HG03095 (cell line): ENCODE results near the gene AXIN1.
"Not testable (repeated sequence)": the region's sequence is repeated elsewhere in the genome, so short reads cannot be mapped to it uniquely, and the experiment has no call there.

Experiments used
- ATAC-seq: cut with Tn5 transposase; IDR thresholded peaks from one replicate; pipeline ENCODE4 v1.9.1; 2021; ENCODE audit warnings: moderate library complexity; ENCODE audit not compliant: unreplicated experiment

The AXIN1 gene

GRCh38 chr16:381789-382717 is 29.5 kb upstream of the AXIN1 start, which contains the start of gene PGAP6:
Gene PGAP6 (minus strand): TSS chr16:381978. CDS start chr16:381821, 157 bp downstream.
- ATAC-seq = peak; percentile 39

DNA sequence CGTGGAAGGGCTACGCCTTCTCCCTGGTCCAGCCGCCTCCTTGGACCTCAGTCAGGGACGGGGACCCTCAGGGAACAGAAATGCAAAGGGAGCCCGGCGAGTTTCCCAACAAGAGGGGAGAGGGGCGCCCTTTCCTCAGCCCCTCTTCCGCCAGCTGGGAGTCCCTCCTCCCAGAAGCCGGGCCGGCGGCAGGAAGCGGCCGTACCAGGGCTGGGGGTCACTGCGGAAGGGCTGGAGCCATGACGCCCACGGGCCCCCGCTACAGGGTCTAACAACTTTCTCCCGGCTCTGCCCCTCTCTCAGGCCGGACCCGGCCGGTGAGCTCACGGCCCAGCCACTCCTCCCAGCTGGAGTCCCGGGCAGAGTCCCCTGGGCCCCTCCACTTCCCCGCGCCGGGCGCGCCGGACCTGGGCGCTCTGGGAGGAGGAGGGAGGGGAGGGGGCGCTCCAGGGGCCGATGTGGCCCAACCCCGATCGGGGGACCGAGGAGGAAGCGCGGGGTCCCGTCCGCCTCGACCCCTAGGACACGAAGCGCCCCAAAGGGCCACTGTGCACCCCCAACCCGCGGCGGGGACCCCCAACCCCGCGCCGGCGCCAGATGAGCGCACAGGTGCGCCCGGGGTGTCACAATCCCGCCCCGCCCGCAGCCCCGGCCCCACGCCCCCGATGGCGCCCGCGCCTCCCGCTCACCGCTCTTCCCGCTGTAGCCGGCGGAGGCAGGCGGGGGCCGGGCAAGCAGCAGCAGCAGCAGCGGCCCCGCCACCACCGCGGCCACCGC is 28.7 kb upstream of the AXIN1 start:
- ATAC-seq = peak; percentile 8

GRCh38 chr16:380762-381011 is 28.2 kb upstream of the AXIN1 start:
- ATAC-seq = no peak

- ATAC-seq = no peak
These were observed 27.6 kb upstream of the AXIN1 start for GRCh38 chr16:379961-380761.

DNA sequence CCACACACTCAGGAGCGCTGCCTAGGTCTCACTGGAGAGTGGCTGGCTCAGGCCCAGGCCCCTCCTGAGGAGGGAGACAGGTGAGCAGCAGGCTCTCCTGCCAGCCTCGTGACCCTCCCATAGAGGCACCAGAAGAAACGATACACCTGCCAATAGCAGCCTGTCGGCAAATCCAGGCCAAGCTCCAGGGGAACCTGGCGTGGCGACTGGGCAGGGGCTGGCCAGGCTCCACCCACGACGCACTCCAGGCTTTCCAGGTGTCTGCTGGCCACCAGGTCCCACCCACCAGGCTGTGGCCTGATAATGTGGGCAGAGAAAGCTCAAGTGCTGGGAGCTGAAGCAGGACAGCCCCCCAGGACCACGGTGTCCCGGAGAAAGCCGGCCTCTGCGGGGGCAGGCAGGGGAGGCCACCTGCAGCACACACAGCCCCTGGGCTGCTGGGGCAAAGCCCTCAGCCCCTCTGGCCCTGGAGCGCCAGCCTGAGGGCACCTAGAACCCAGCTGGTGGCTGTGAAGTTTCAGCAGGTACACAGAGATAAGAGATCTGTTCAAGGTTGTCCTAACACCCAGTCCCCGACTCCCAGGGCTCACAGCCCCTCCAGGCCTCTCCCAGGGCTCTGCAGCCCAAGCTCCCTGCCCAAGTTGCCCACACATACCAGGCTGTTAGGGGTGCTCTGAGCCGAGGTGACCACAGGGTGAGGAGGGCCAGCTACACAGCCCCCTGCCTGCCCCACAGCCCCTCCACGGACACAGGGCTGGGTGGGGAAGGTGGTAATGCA is 26.8 kb upstream of the AXIN1 start:
- ATAC-seq = no peak

GRCh38 chr16:378821-379182 is 26.3 kb upstream of the AXIN1 start:
- no peak for ATAC-seq

- not testable (repeated sequence) for ATAC-seq
These were observed 25.7 kb upstream of the AXIN1 start for GRCh38 chr16:378113-378820.

DNA sequence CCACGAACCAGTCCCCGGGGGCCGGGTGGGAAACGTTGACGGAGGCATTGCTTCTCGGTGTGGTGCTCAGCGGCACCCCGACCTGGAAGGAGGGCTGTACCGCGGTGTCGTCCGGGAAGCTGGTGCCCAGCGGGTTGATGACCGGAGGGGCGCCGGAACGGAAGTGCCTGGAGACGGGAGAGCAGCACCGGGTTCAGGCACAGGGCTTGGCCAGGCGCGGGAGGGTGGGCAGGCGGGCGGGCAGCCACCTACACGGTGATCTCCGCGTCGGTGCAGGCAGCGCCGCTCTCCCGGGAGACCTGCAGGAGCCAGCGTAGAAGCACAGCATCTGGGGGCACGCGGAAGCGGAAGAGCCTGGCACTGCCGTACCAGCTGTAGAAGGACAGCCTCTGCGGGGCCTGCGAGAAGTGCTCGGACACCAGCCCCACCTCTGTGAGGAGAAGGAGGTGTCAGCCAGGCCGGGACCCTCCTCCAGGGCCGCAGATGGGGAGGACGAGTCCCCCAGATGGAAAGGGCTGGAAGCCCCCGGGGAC is 25.0 kb upstream of the AXIN1 start:
- ATAC-seq = no peak

- ATAC-seq = no peak
These were observed 24.4 kb upstream of the AXIN1 start for GRCh38 chr16:376817-377418.

DNA sequence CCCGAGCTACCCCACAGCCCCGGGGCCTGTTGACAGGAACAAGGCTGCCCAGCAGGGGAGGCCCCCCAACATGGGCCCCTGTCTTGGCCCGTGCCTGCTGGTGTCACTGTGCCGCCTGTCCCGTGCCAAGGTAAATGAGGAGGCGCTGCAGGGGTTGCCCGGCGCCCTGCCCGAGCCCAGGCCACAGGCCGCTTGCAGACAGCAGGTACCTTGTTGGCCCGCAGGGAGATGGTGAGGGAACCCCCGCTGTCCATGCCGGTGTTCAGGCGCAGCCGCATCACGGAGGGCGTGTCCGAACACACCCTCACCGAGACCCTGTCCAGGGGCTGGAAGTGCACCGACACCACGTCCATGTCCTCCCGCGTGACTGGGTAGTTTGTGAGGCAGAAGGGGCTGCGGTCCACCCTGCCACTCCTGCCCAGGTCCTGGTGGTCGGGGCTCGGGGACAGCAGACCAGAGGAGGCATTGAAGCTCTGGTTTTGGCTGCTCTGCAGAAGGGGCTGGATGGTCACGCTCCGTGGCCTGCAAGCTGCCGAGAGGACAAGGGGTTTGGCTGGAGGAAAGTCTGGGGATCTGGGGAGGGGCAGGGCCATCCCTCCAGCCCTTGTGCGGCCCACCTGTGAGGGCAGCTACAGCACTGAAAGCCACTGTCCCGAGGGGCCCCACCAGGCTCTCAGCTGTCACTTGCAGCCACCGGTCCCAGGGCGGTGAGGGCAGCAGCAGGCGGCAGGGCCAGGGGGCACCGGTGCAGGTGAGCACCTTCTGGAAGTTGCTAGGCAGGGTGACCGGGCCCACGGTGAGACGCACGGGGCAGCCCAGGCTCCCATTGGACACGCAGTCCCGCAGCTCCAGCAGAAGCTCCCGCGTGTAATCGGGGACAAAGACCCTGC is 23.6 kb upstream of the AXIN1 start:
- no peak for ATAC-seq

DNA sequence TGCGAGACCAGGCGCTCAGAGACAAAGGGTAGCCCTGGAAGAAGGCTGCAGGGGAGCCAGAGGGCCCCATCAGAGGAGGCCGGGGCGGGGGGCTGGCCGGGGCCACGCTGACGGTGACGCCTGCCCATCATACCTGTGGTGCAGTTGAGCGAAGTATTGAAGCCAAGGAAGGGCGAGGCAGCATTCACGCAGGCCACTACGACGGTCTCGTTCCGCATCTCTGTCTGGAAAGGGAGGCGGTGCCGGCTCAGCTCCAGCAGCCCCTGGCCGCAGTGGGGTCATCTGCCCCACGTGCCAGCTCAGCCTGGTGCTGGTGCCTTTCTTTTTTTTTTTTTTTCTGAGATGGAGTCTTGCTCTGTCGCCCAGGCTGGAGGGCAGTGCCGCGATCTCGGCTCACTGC is 22.7 kb upstream of the AXIN1 start:
- no peak for ATAC-seq

DNA sequence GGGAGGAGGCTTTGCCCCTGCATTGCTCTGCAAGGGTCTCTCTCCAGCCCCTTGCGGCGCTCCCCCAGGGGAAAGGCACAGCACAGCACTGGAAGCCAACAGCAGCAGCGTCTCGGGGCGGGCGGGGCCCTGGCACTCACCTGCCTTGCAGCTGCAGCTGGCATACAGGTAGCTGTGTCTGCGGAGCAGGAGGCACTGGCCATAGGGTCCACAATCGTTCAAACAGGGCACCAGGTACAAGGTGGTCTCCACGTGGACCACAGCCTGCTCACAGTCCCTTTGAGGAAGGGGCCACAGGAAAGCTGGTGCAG is 22.0 kb upstream of the AXIN1 start:
- ATAC-seq = no peak

DNA sequence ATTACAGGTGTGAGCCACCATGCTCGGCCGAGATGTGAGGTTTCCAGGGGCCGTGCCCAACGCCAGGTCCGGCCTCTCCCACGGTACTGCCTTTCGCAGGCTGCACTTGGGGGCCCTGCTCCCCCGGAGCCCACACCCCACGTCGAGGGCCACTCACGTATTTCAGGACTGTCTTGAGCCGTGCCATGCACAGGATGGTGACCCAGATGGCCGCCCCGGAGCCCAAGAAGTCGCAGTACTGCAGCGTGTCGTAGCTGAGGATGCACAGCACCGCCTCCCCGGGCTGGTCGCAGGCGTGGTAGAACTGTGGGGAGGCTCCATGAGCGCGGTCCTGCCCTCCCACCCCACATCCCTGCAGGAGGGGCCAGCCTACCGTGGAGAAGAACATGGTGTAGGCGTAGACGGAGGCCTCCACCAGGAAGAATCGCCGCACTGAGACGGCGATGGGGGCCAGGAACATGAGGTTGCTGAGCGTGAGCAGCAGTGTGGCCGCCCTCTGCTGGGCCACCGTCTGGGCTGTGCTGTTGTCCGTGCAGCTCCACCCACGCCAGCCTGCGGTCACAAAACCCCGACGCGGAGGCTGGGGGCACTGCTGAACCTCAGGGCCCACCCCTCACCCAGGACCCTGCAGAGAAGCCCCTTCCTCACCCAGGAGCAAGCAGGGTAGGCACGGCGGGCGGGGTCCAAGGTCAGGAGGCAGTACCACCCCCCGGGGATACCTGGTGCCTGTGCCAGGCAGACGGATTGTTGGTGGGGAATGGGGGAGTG is 21.5 kb upstream of the AXIN1 start:
- ATAC-seq = no peak

- no peak for ATAC-seq
These were observed 20.6 kb upstream of the AXIN1 start for GRCh38 chr16:373020-373598.

DNA sequence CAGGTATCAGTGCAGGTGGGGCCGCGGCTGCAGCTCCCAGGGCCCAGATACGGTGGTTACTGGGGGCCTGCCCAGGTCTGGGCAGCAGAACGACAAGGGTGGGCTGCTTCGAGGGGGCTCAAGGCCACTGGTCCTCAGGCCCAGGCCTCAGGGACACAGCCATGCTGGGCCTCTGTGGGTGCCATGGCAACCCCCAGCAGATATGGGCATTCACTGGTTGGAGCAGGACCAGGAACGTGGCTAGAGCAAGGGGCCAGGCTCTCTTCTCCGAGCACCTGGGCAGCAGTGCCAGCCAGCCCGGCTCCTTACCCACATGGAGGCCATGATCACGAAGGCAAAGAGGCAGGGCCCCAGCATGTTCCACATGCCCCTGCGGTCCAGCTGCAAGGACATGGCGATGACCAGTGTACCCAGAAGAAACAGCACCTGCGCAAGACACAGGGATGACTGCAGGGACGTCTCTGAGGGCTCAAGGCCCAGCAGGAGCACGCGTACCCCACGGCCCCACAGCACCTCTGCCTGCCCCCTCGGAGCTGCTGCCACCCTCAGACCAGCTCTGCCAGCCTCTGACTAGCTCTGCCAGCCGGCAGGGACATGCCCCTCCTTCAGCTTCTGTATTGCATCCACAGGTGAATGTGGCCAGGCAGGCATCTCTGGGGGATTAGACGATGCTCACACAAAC is 19.9 kb upstream of the AXIN1 start:
- no peak for ATAC-seq

GRCh38 chr16:371515-372301 is 19.2 kb upstream of the AXIN1 start:
- no peak for ATAC-seq
